A549 treated with CpdA at 1 μM for 4 hours (cell line): ENCODE data around the gene LRAT. TPM values are rescaled to one million over a fixed set of nuclear protein-coding genes. Genes with fewer than 3 reads are reported as not detected.

Source experiments
- total RNA-seq: library from RNA; stranded (reverse); fragments of 200-300 nt; extraction: Qiagen RNA extraction; gene quantifications from 5 replicates; pipeline ENCODE4 v1.2.3, GENCODE V29; 2022; ENCODE audit warnings: low read depth

The LRAT gene
- not detected in 5 replicates for total RNA-seq

DNA sequence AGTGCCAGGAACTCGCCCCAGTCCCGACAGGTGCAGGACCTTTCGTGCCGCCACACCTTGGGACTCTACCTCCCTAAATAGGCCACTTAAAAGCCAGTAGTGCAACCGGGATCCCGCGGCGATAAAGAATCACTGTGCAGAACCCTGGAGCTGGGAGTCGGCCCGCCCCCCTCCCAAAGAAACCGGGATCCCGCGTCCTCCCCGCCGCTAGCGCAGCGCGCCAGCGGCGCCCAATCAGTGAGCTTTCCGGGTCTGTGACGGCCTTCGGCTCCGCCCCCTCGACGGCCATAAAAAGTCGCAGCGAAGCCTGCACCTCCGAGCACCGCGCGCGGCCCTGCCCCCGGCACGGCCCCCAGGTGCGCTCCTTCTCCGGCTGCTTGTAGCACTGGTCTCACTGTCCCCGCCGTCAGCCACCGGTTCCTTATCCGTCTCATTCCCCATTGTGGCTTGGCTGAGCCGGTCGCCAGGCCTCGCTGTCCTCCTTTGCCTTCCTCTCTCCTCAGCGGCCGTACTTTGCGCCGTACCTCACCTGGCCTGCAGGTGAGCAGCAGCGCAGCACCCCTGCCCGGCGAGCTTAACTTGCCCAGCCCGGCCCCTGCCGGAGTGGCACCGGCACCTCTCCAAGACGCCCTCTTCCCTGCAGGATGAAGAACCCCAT, at the start of gene LRAT:
LRAT (plus strand) TSS at position 318 of the 658 bp plus-strand sequence; CDS start at position 645, 327 bp downstream.

DNA sequence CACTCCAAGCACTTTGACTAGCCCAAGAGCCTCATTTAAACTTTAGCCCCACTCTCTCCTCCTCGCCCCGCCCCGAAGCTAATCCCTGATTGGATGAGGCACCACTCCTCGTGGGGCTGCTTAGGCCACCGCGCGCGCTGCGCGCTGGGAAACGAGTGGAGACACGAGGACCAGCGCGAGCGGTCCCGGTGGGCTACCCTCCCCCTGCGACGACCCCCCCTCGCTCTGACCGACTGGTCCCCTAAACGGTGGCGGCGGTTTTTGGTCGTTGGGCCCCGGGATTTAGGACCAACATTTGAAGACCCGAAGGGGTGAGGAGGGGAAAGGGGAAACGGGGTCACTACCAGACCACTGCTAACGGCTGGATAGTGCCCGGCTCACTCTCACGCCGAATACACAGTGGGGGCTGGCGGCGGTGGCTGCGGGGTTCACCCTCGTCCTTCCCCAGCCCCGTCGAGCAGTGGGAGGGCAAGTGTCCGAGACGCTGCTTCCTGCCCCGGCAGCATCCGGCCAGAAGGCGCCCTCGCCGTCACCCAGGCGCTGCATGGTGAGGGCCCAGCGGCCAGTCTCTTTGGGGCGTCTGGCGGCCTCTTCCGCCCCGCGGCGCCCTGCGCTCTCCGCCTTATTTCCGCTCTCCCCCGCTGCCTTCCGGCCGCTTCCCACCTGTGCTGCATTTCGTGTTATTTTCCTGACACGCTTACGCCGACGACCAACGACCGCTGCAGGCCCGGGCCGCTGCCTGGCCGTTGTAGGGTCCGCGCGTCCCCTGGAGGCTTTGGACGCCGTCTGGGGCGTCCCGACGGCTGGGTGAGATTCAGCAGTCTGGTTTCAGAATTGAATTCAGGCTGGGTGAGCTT, 37.6 kb downstream of the LRAT start, which contains the start of gene RBM46:
RBM46 (plus strand) TSS at position 147 of the 857 bp plus-strand sequence. CDS start 15,481 bp downstream, outside the sequence.

Other genes starting within 250 kb of the LRAT start
- 56.7 to 62.1 TPM (median 59.6 TPM) in 5 replicates for gene PLRG1, start 193.6 kb upstream of the LRAT start, total RNA-seq
- 9.7 to 19.2 TPM (median 11.3 TPM) in 5 replicates for gene FGB, start 181.0 kb upstream of the LRAT start, total RNA-seq
- 5.8 to 8.7 TPM (median 6.3 TPM) in 5 replicates for gene FGA, start 153.3 kb upstream of the LRAT start, total RNA-seq
- 4.2 to 7.9 TPM (median 4.8 TPM) in 5 replicates for gene FGG, start 131.3 kb upstream of the LRAT start, total RNA-seq
- gene RBM46, start 37.3 kb downstream of the LRAT start, total RNA-seq = not detected in 5 replicates